Activated naive CD8-positive, alpha-beta T cell treated with anti-CD3 and anti-CD28 coated beads for 36 hours (primary cell): ENCODE measurements around the gene DCLK1. TPM values are rescaled to one million over a fixed set of nuclear protein-coding genes. Genes with fewer than 3 reads are reported as not detected.
"Not testable (repeated sequence)": the region's sequence is repeated elsewhere in the genome, so short reads cannot be mapped to it uniquely, and the experiment has no call there.

Source experiments
- DNase-seq: peaks from one replicate; pipeline ENCODE4 v3.0.0; 2021
- H3K27ac Mint-ChIP-seq: one replicate; pipeline ENCODE4 v1.8.0; 2022; ENCODE audit warnings: mild to moderate bottlenecking, moderate library complexity, mixed read lengths
- H3K27me3 Mint-ChIP-seq: one replicate; pipeline ENCODE4 v1.8.0; 2022; ENCODE audit warnings: mild to moderate bottlenecking, mixed read lengths
- H3K36me3 Mint-ChIP-seq: one replicate; pipeline ENCODE4 v1.8.0; 2021; ENCODE audit warnings: mild to moderate bottlenecking, mixed read lengths
- H3K4me1 Mint-ChIP-seq: one replicate; pipeline ENCODE4 v1.8.0; 2021; ENCODE audit warnings: mixed read lengths
- H3K4me3 Mint-ChIP-seq: one replicate; pipeline ENCODE4 v1.8.0; 2022; ENCODE audit warnings: mild to moderate bottlenecking, moderate library complexity, mixed read lengths
- H3K9me3 Mint-ChIP-seq: one replicate; pipeline ENCODE4 v1.8.0; 2022; ENCODE audit warnings: mixed read lengths
- total RNA-seq, 2 experiments: library from RNA; stranded (reverse); gene quantifications; one replicate each; pipeline ENCODE4 v1.2.3, GENCODE V29; 2021

Gene DCLK1
- total RNA-seq, 2 experiments from 2014 or later = not detected

GRCh38 chr13:35978607-35979316, 152.4 kb downstream of the DCLK1 start:
- Mint-ChIP-seq H3K27me3 (peaks cover 6% of the 10 kb centered on the region), H3K9me3 (peaks cover 3% of the 10 kb centered on the region), H3K4me1 (no peaks in the 10 kb centered on the region), H3K36me3 (no peaks in the 10 kb centered on the region), H3K27ac (no peak overlapping the region), H3K4me3 (no peak overlapping the region)
- DNase-seq = no peak

GRCh38 chr13:35977060-35977459, 154.1 kb downstream of the DCLK1 start:
- Mint-ChIP-seq H3K36me3 (no peaks in the 10 kb centered on the region), H3K27ac (no peak overlapping the region), H3K4me3 (no peak overlapping the region), H3K9me3 (peaks cover 7% of the 10 kb centered on the region), H3K4me1 (no peaks in the 10 kb centered on the region), H3K27me3 (peaks cover 6% of the 10 kb centered on the region)
- no peak for DNase-seq

GRCh38 chr13:35976126-35976525, 155.1 kb downstream of the DCLK1 start:
- H3K36me3 Mint-ChIP-seq = no peaks in the 10 kb centered on the region

GRCh38 chr13:35966951-35967350, 164.2 kb downstream of the DCLK1 start:
- H3K27ac Mint-ChIP-seq, H3K4me3 Mint-ChIP-seq, H3K4me1 Mint-ChIP-seq, H3K9me3 Mint-ChIP-seq, H3K36me3 Mint-ChIP-seq, H3K27me3 Mint-ChIP-seq, DNase-seq: not testable (repeated sequence)

More at GRCh38 chr13:35976126-35976525, 155.1 kb downstream of the DCLK1 start:
- DNase-seq = no peak
- no peak overlapping the region for H3K4me3 Mint-ChIP-seq
- H3K27me3 Mint-ChIP-seq = peaks cover 6% of the 10 kb centered on the region
- no peak overlapping the region for H3K27ac Mint-ChIP-seq
- H3K9me3 Mint-ChIP-seq = peaks cover 7% of the 10 kb centered on the region
- H3K4me1 Mint-ChIP-seq = no peaks in the 10 kb centered on the region

GRCh38 chr13:35966024-35966423, 165.2 kb downstream of the DCLK1 start:
- no peak for DNase-seq
- Mint-ChIP-seq H3K4me1 (no peaks in the 10 kb centered on the region), H3K36me3 (no peaks in the 10 kb centered on the region), H3K27me3 (peaks cover 3% of the 10 kb centered on the region), H3K27ac (no peak overlapping the region), H3K9me3 (peaks cover 1% of the 10 kb centered on the region), H3K4me3 (no peak overlapping the region)

- Mint-ChIP-seq H3K9me3 (peaks cover 1% of the 10 kb centered on the region), H3K4me3 (no peak overlapping the region), H3K4me1 (no peaks in the 10 kb centered on the region), H3K27ac (no peak overlapping the region), H3K36me3 (no peaks in the 10 kb centered on the region), H3K27me3 (peaks cover 3% of the 10 kb centered on the region)
- no peak for DNase-seq
Measured at GRCh38 chr13:35965226-35965927, 165.8 kb downstream of the DCLK1 start.

- no peak overlapping the region for H3K4me3 Mint-ChIP-seq
- peaks cover 3% of the 10 kb centered on the region for H3K27me3 Mint-ChIP-seq
- peaks cover 1% of the 10 kb centered on the region for H3K9me3 Mint-ChIP-seq
- DNase-seq = no peak
- H3K36me3 Mint-ChIP-seq = no peaks in the 10 kb centered on the region
- no peaks in the 10 kb centered on the region for H3K4me1 Mint-ChIP-seq
- H3K27ac Mint-ChIP-seq = no peak overlapping the region
Measured at GRCh38 chr13:35964863-35965180, 166.4 kb downstream of the DCLK1 start.

- Mint-ChIP-seq H3K36me3 (no peaks in the 10 kb centered on the region), H3K27me3 (peaks cover 3% of the 10 kb centered on the region), H3K9me3 (peaks cover 1% of the 10 kb centered on the region), H3K27ac (no peak overlapping the region), H3K4me3 (no peak overlapping the region), H3K4me1 (no peaks in the 10 kb centered on the region)
- DNase-seq = no peak
Measured at GRCh38 chr13:35964011-35964862, 166.9 kb downstream of the DCLK1 start.

GRCh38 chr13:35961461-35962220, 169.5 kb downstream of the DCLK1 start:
- Mint-ChIP-seq H3K9me3 (peaks cover 1% of the 10 kb centered on the region), H3K4me1 (no peaks in the 10 kb centered on the region), H3K36me3 (no peaks in the 10 kb centered on the region), H3K4me3 (no peak overlapping the region), H3K27ac (no peak overlapping the region), H3K27me3 (peaks cover 3% of the 10 kb centered on the region)
- DNase-seq = no peak

- Mint-ChIP-seq H3K27me3 (peaks cover 3% of the 10 kb centered on the region), H3K27ac (no peak overlapping the region), H3K36me3 (no peaks in the 10 kb centered on the region), H3K4me3 (no peak overlapping the region), H3K9me3 (peaks cover 1% of the 10 kb centered on the region), H3K4me1 (no peaks in the 10 kb centered on the region)
- no peak for DNase-seq
Measured at GRCh38 chr13:35961002-35961401, 170.2 kb downstream of the DCLK1 start.

- Mint-ChIP-seq H3K27ac (no peak overlapping the region), H3K36me3 (no peaks in the 10 kb centered on the region), H3K9me3 (no peaks in the 10 kb centered on the region), H3K4me3 (no peak overlapping the region), H3K27me3 (no peaks in the 10 kb centered on the region), H3K4me1 (no peaks in the 10 kb centered on the region)
- DNase-seq = no peak
Measured at GRCh38 chr13:35957996-35958395, 173.2 kb downstream of the DCLK1 start.

- H3K4me3 Mint-ChIP-seq = no peak overlapping the region
- no peak for DNase-seq
- no peaks in the 10 kb centered on the region for H3K9me3 Mint-ChIP-seq
- H3K4me1 Mint-ChIP-seq = no peaks in the 10 kb centered on the region
- H3K36me3 Mint-ChIP-seq = no peaks in the 10 kb centered on the region
- H3K27me3 Mint-ChIP-seq = no peaks in the 10 kb centered on the region
- no peak overlapping the region for H3K27ac Mint-ChIP-seq
Measured at GRCh38 chr13:35957241-35957731, 173.9 kb downstream of the DCLK1 start.

- no peak for DNase-seq
- Mint-ChIP-seq H3K27ac (no peak overlapping the region), H3K4me1 (no peaks in the 10 kb centered on the region), H3K27me3 (no peaks in the 10 kb centered on the region), H3K36me3 (no peaks in the 10 kb centered on the region), H3K4me3 (no peak overlapping the region), H3K9me3 (no peaks in the 10 kb centered on the region)
Measured at GRCh38 chr13:35956074-35956473, 175.1 kb downstream of the DCLK1 start.

GRCh38 chr13:35954207-35954560, 177.0 kb downstream of the DCLK1 start:
- no peak for DNase-seq
- Mint-ChIP-seq H3K27me3 (no peaks in the 10 kb centered on the region), H3K27ac (no peak overlapping the region), H3K9me3 (no peaks in the 10 kb centered on the region), H3K36me3 (no peaks in the 10 kb centered on the region), H3K4me1 (no peaks in the 10 kb centered on the region), H3K4me3 (no peak overlapping the region)
